HepG2 (cell line): Measurements from ENCODE around the gene FRMD5.

Experiments
- CBX5 ChIP-seq: sonication (generic); formaldehyde crosslinking; IDR thresholded peaks from 2 replicates; pipeline ENCODE4 v1.4.0; 2020; ENCODE audit warnings: missing genetic modification reagents, borderline replicate concordance
- CENPT ChIP-seq: sonication (generic); formaldehyde crosslinking; IDR thresholded peaks from 2 replicates; pipeline ENCODE4 v1.8.0; 2022; ENCODE audit warnings: low read depth, mild to moderate bottlenecking, moderate library complexity, missing genetic modification reagents
- CHCHD3 ChIP-seq: sonication (generic); formaldehyde crosslinking; IDR thresholded peaks from 2 replicates; pipeline ENCODE4 v1.8.0; 2022; ENCODE audit warnings: mild to moderate bottlenecking, missing genetic modification reagents, moderate library complexity
- EZH2 ChIP-seq: conservative IDR thresholded peaks from 2 replicates; pipeline ENCODE4 v1.6.1; 2012; ENCODE audit warnings: mild to moderate bottlenecking, low read depth, low read length, moderate library complexity
- HNF4A ChIP-seq: sonication (generic); formaldehyde crosslinking; IDR thresholded peaks from 2 replicates; pipeline ENCODE4 v1.4.0; 2020; ENCODE audit warnings: missing genetic modification reagents
- MAZ ChIP-seq, 2 experiments: sonication (generic) in 1 of 2; formaldehyde crosslinking in 1 of 2; IDR thresholded peaks; 2 replicates each; pipeline versions ENCODE4 v1.5.0 to v1.6.1; 2012 to 2020; ENCODE audit warnings: low read depth in 2 of 2, mild to moderate bottlenecking in 2 of 2, borderline replicate concordance in 1 of 2, improper control_type of control experiment in 1 of 2, low read length in 1 of 2, missing genetic modification reagents in 1 of 2, moderate library complexity in 1 of 2
- RAD21 ChIP-seq: fragments of 450-650 bp; formaldehyde crosslinking; IDR thresholded peaks from 2 replicates; pipeline ENCODE4 v1.5.0; 2020; ENCODE audit warnings: mild to moderate bottlenecking
- SATB2 ChIP-seq: sonication (generic); formaldehyde crosslinking; IDR thresholded peaks from 2 replicates; pipeline ENCODE4 v1.5.0; 2020; ENCODE audit warnings: missing genetic modification reagents
- ZFY ChIP-seq: sonication (generic); formaldehyde crosslinking; IDR thresholded peaks from 2 replicates; pipeline ENCODE4 v1.4.0; 2020; ENCODE audit warnings: missing genetic modification reagents
- ZKSCAN1 ChIP-seq: fragments of 150-350 bp; IDR thresholded peaks from 2 replicates; pipeline ENCODE4 v1.6.1; 2014; ENCODE audit warnings: low read length
- TF ChIP-seq, protein P1 (sequence below): sonication (generic); formaldehyde crosslinking; IDR thresholded peaks from 2 replicates; pipeline ENCODE4 v1.4.0; 2020; ENCODE audit warnings: mild to moderate bottlenecking, missing genetic modification reagents, borderline replicate concordance
- TF ChIP-seq, protein P2 (sequence below): sonication (generic); formaldehyde crosslinking; IDR thresholded peaks from 2 replicates; pipeline ENCODE4 v1.5.0; 2020; ENCODE audit warnings: mild to moderate bottlenecking, missing genetic modification reagents, moderate library complexity
- TF ChIP-seq, protein P3 (sequence below): sonication (generic); formaldehyde crosslinking; IDR thresholded peaks from 2 replicates; pipeline ENCODE4 v1.9.0; 2021; ENCODE audit warnings: missing genetic modification reagents, mild to moderate bottlenecking, borderline replicate concordance

DNA sequence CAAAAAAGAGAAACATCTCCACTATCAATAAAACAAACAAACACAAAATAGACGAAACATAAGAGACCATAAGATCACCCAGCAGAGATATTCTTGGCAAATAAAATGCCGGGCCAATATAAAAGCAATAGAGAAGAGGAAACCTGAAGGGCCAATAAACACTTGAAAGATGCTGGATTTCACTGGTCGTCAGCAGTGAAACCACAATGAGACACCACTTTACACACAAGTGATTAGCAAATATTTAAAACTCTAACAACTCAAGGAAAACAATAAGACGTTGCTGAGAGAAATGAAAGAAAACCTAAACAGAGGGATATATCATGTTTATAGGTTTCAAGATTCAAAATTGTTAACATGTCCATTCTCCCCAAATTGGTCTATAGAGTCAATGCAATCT is 219.7 kb downstream of the FRMD5 start:
- TF ChIP-seq, protein P1, sequence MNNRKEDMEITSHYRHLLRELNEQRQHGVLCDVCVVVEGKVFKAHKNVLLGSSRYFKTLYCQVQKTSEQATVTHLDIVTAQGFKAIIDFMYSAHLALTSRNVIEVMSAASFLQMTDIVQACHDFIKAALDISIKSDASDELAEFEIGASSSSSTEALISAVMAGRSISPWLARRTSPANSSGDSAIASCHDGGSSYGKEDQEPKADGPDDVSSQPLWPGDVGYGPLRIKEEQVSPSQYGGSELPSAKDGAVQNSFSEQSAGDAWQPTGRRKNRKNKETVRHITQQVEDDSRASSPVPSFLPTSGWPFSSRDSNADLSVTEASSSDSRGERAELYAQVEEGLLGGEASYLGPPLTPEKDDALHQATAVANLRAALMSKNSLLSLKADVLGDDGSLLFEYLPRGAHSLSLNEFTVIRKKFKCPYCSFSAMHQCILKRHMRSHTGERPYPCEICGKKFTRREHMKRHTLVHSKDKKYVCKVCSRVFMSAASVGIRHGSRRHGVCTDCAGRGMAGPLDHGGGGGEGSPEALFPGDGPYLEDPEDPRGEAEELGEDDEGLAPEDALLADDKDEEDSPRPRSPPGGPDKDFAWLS (CRISPR knock-in tag), result no peak
- TF ChIP-seq ZKSCAN1 (no peak), EZH2 (no peak), HNF4A (CRISPR knock-in tag) (no peak), MAZ (IDR thresholded peaks at IDR 0.05; ENCODE audit: borderline replicate concordance, low read depth, low read length) (no peak), MAZ (CRISPR knock-in tag; IDR thresholded peaks at IDR 0.05; ENCODE audit: low read depth) (no peak), CHCHD3 (CRISPR knock-in tag) (no peak), RAD21 (CRISPR knock-in tag) (no peak), SATB2 (CRISPR knock-in tag) (no peak), CBX5 (CRISPR knock-in tag) (no peak), ZFY (CRISPR knock-in tag) (no peak), CENPT (CRISPR knock-in tag) (no peak)
- TF ChIP-seq, protein P2, sequence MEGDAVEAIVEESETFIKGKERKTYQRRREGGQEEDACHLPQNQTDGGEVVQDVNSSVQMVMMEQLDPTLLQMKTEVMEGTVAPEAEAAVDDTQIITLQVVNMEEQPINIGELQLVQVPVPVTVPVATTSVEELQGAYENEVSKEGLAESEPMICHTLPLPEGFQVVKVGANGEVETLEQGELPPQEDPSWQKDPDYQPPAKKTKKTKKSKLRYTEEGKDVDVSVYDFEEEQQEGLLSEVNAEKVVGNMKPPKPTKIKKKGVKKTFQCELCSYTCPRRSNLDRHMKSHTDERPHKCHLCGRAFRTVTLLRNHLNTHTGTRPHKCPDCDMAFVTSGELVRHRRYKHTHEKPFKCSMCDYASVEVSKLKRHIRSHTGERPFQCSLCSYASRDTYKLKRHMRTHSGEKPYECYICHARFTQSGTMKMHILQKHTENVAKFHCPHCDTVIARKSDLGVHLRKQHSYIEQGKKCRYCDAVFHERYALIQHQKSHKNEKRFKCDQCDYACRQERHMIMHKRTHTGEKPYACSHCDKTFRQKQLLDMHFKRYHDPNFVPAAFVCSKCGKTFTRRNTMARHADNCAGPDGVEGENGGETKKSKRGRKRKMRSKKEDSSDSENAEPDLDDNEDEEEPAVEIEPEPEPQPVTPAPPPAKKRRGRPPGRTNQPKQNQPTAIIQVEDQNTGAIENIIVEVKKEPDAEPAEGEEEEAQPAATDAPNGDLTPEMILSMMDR, result no peak
- TF ChIP-seq, protein P3, sequence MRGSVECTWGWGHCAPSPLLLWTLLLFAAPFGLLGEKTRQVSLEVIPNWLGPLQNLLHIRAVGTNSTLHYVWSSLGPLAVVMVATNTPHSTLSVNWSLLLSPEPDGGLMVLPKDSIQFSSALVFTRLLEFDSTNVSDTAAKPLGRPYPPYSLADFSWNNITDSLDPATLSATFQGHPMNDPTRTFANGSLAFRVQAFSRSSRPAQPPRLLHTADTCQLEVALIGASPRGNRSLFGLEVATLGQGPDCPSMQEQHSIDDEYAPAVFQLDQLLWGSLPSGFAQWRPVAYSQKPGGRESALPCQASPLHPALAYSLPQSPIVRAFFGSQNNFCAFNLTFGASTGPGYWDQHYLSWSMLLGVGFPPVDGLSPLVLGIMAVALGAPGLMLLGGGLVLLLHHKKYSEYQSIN (CRISPR knock-in tag), result no peak
